Upper lobe of left lung (tissue), 4 donors: ENCODE results near the gene VAC14.

Source experiments
- EP300 ChIP-seq, 4 donors: sonication (generic); formaldehyde crosslinking; IDR thresholded peaks; one replicate each; pipeline ENCODE4 v1.5.1; 2017; ENCODE audit warnings: antibody characterized with exemption in 4 of 4, control low read depth in 2 of 4
- POLR2A ChIP-seq, 4 donors: fragments of 450-650 bp; IDR thresholded peaks; one replicate each; pipeline ENCODE4 v1.5.1; 2016 to 2017; ENCODE audit warnings: antibody characterized with exemption in 4 of 4, mild to moderate bottlenecking in 2 of 4
- POLR2AphosphoS5 ChIP-seq, 2 donors: sonication (generic); formaldehyde crosslinking; IDR thresholded peaks; one replicate each; pipeline ENCODE4 v1.5.1; 2017; ENCODE audit warnings: antibody characterized with exemption in 2 of 2
- TF ChIP-seq, protein P1 (sequence below), 6 experiments: fragments of 450-650 bp in 4 of 6; fragments of 200-600 bp in 2 of 6; sonication (generic) in 2 of 6; IDR thresholded peaks; one replicate each; pipeline ENCODE4 v1.5.1; 2016 to 2019; ENCODE audit warnings: antibody characterized with exemption in 6 of 6

DNA sequence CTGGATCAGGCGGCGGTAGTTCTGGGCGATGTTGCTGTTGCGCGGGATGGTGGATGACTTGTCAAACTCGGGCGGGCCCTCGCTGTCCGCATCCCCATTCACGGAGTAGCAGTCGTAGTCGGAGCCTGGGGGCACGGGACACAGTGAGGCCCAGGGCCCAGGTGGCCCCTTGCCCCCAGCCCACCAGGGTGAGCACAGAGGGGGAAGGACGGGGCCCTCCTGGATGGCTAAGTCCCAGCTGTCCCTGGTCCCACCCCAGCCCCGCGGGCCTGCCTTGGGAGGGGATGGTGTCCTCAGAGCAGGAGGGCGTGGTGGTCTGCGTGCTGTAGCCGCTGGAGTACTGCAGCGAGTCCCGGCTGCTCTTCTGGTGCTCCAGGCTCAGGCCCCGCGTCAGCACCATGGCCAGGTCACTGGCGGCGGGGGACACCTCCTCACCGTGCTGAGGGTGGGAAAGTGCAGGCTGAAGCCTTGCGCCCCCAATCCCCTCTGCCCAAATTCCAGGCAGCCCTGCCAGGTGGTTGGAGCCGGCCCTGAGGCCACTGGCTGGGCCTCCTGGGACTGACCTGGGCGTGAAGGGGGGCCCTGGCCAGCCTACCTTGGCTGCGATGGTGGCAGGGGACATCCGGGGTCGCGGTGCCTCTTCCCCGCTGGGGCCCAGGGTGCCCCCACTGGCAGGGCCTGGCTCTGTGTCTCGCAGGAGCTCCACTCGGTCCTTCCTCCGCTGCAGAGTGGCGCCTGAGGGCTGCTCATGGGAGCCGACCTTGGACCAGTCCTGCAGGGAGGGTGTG, 136.4 kb downstream of the VAC14 start:
- TF ChIP-seq EP300 (IDR thresholded peaks at IDR 0.05) (no peak), POLR2A (IDR thresholded peaks at IDR 0.05) (no peak), POLR2AphosphoS5 (IDR thresholded peaks at IDR 0.05) (no peak)
- TF ChIP-seq, protein P1, sequence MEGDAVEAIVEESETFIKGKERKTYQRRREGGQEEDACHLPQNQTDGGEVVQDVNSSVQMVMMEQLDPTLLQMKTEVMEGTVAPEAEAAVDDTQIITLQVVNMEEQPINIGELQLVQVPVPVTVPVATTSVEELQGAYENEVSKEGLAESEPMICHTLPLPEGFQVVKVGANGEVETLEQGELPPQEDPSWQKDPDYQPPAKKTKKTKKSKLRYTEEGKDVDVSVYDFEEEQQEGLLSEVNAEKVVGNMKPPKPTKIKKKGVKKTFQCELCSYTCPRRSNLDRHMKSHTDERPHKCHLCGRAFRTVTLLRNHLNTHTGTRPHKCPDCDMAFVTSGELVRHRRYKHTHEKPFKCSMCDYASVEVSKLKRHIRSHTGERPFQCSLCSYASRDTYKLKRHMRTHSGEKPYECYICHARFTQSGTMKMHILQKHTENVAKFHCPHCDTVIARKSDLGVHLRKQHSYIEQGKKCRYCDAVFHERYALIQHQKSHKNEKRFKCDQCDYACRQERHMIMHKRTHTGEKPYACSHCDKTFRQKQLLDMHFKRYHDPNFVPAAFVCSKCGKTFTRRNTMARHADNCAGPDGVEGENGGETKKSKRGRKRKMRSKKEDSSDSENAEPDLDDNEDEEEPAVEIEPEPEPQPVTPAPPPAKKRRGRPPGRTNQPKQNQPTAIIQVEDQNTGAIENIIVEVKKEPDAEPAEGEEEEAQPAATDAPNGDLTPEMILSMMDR (IDR thresholded peaks at IDR 0.05) = no peak
